HepG2 (cell line): ENCODE results near the gene UBTF. TPM values are rescaled to one million over a fixed set of nuclear protein-coding genes. Genes with fewer than 3 reads are reported as not detected.

Experiments
- HNRNPK ChIP-seq: fragments of 200-400 bp; formaldehyde crosslinking; IDR thresholded peaks from 2 replicates; pipeline ENCODE4 v1.6.1; 2018; ENCODE audit warnings: low read length, low read depth, moderate library complexity, mild to moderate bottlenecking; ENCODE audit not compliant: poor library complexity, severe bottlenecking
- JDP2 ChIP-seq: sonication (generic); formaldehyde crosslinking; IDR thresholded peaks from 2 replicates; pipeline ENCODE4 v1.8.1; 2022; ENCODE audit warnings: missing genetic modification reagents, borderline replicate concordance
- TBP ChIP-seq: sonication (generic); formaldehyde crosslinking; IDR thresholded peaks from 2 replicates; pipeline ENCODE4 v1.5.0; 2020; ENCODE audit warnings: missing genetic modification reagents
- XRCC5 ChIP-seq: fragments of 200-400 bp; formaldehyde crosslinking; optimal IDR thresholded peaks from 2 replicates; pipeline ENCODE3; 2017; ENCODE audit warnings: mild to moderate bottlenecking, low read length
- ZFX ChIP-seq: sonication (generic); formaldehyde crosslinking; IDR thresholded peaks from 2 replicates; pipeline ENCODE4 v1.4.0; 2020; ENCODE audit warnings: mild to moderate bottlenecking, low read depth, missing genetic modification reagents, moderate library complexity
- ZNF615 ChIP-seq: sonication (generic); formaldehyde crosslinking; IDR thresholded peaks from 2 replicates; pipeline ENCODE4 v1.5.0; 2020; ENCODE audit warnings: mild to moderate bottlenecking, missing genetic modification reagents, borderline replicate concordance
- ZNF678 ChIP-seq: sonication (generic); formaldehyde crosslinking; IDR thresholded peaks from 2 replicates; pipeline ENCODE4 v1.4.0; 2020; ENCODE audit warnings: mild to moderate bottlenecking, missing genetic modification reagents
- ZNF709 ChIP-seq: sonication (generic); formaldehyde crosslinking; IDR thresholded peaks from 2 replicates; pipeline ENCODE4 v1.5.0; 2020; ENCODE audit warnings: mild to moderate bottlenecking, missing genetic modification reagents
- ZNF772 ChIP-seq: sonication (generic); formaldehyde crosslinking; IDR thresholded peaks from 2 replicates; pipeline ENCODE4 v1.5.0; 2020; ENCODE audit warnings: mild to moderate bottlenecking, missing genetic modification reagents
- ZNF790 ChIP-seq: sonication (generic); formaldehyde crosslinking; IDR thresholded peaks from 2 replicates; pipeline ENCODE4 v1.8.0; 2022; ENCODE audit warnings: missing genetic modification reagents, mild to moderate bottlenecking, borderline replicate concordance
- ZSCAN25 ChIP-seq: sonication (generic); formaldehyde crosslinking; IDR thresholded peaks from 2 replicates; pipeline ENCODE4 v1.8.0; 2022; ENCODE audit warnings: mild to moderate bottlenecking, missing genetic modification reagents
- polyA plus RNA-seq, 8 experiments: library from polyadenylated mRNA; depleted of rRNA in 3 of 8; stranded (reverse) in 7 of 8; unstranded in 1 of 8; fragments of >200 nt; fragmentation: Illumina TruSeq in 4 of 8; extraction: Trizol in 4 of 8; gene quantifications; 2 replicates each; pipeline versions ENCODE4 v1.2.1 to v1.2.3, GENCODE V29; 2011 to 2016; ENCODE audit warnings: low read depth in 4 of 8, missing spikeins in 1 of 8, mixed read lengths in 1 of 8; ENCODE audit not compliant: insufficient read depth in 1 of 8
- total RNA-seq, 5 experiments: library from RNA; depleted of rRNA; stranded (reverse); fragments of >200 nt; fragmentation: Illumina TruSeq; extraction: Trizol; gene quantifications; 2 replicates each; pipeline ENCODE4 v1.2.3, GENCODE V29; 2016; ENCODE audit warnings: low read depth in 1 of 5
- TF ChIP-seq, protein P1 (sequence below): sonication (generic); formaldehyde crosslinking; IDR thresholded peaks from 2 replicates; pipeline ENCODE4 v1.4.0; 2020; ENCODE audit warnings: missing genetic modification reagents
- TF ChIP-seq, protein P2 (sequence below): sonication (generic); formaldehyde crosslinking; IDR thresholded peaks from 2 replicates; pipeline ENCODE4 v1.5.1; 2020; ENCODE audit warnings: missing genetic modification reagents, mild to moderate bottlenecking, borderline replicate concordance
- TF ChIP-seq, protein P3 (sequence below): sonication (generic); formaldehyde crosslinking; IDR thresholded peaks from 2 replicates; pipeline ENCODE4 v1.5.0; 2020; ENCODE audit warnings: mild to moderate bottlenecking, missing genetic modification reagents, borderline replicate concordance

The UBTF gene
- total and polyA plus RNA-seq, 2 of the 13 experiments (the other 11 are each of a cell fraction or from before 2014, with no cell fraction given) = 15.2 to 60.9 TPM

DNA sequence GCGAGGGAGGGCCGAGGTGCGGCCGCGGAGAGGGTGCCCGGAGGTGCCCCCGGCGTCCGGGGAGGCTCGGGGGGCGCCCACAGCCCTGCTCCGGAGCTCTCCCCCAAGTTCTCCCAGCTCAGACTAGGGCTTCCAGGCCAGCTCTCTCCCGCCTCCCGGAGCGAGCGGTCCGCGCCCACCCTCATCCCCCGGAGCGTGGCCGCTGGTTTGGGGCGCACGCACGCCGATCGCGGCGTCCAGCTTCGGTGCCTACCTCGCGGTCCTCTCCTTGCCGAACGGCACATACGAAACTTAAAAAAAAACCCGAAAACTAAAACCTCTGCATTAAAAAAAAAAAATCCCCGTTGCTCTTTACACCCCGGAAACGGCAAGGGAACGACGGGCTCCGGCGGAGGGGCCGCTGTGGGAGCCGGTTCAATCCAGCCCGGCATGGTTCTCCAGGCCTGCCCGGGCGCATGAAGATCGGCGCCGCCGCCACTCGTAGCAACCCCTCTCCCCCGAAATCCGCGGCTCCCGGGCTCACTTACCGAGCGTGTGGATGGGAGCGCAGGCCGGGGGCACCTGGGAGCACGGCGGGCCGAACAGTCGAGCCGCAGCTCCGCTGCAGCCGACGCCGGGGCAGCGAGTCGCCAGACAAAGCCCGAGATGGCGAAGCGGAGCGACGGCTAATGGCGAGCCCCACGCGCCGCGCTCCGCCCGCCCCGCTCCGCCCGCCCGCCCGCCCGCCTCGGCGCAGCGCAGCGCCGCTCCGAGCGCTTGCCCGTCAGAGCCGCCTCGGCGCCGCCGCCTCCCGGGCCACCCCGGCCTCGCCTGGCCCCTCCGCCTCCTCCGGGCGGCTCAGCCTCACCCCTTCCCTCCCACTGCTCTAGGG, 973 bp upstream of the UBTF start (continued):
- TF ChIP-seq XRCC5 (peak; percentile 28), ZNF615 (CRISPR knock-in tag) (no peak), HNRNPK (peak; percentile 8), ZNF790 (CRISPR knock-in tag) (0 out of 2 replicates have a peak, but pooled peaks have one; percentile 33), ZNF678 (peak; percentile 76; the same call in 1 of the 2 replicates), TBP (no peak), ZFX (CRISPR knock-in tag) (peak; percentile 74), ZSCAN25 (CRISPR knock-in tag) (0 out of 2 replicates have a peak, but pooled peaks have one; percentile 60), ZNF772 (no peak; the same call in 1 of the 2 replicates), ZNF709 (CRISPR knock-in tag) (peak; percentile 37; the same call in 1 of the 2 replicates), JDP2 (CRISPR knock-in tag) (no peak; the same call in 1 of the 2 replicates)
- TF ChIP-seq, protein P1, sequence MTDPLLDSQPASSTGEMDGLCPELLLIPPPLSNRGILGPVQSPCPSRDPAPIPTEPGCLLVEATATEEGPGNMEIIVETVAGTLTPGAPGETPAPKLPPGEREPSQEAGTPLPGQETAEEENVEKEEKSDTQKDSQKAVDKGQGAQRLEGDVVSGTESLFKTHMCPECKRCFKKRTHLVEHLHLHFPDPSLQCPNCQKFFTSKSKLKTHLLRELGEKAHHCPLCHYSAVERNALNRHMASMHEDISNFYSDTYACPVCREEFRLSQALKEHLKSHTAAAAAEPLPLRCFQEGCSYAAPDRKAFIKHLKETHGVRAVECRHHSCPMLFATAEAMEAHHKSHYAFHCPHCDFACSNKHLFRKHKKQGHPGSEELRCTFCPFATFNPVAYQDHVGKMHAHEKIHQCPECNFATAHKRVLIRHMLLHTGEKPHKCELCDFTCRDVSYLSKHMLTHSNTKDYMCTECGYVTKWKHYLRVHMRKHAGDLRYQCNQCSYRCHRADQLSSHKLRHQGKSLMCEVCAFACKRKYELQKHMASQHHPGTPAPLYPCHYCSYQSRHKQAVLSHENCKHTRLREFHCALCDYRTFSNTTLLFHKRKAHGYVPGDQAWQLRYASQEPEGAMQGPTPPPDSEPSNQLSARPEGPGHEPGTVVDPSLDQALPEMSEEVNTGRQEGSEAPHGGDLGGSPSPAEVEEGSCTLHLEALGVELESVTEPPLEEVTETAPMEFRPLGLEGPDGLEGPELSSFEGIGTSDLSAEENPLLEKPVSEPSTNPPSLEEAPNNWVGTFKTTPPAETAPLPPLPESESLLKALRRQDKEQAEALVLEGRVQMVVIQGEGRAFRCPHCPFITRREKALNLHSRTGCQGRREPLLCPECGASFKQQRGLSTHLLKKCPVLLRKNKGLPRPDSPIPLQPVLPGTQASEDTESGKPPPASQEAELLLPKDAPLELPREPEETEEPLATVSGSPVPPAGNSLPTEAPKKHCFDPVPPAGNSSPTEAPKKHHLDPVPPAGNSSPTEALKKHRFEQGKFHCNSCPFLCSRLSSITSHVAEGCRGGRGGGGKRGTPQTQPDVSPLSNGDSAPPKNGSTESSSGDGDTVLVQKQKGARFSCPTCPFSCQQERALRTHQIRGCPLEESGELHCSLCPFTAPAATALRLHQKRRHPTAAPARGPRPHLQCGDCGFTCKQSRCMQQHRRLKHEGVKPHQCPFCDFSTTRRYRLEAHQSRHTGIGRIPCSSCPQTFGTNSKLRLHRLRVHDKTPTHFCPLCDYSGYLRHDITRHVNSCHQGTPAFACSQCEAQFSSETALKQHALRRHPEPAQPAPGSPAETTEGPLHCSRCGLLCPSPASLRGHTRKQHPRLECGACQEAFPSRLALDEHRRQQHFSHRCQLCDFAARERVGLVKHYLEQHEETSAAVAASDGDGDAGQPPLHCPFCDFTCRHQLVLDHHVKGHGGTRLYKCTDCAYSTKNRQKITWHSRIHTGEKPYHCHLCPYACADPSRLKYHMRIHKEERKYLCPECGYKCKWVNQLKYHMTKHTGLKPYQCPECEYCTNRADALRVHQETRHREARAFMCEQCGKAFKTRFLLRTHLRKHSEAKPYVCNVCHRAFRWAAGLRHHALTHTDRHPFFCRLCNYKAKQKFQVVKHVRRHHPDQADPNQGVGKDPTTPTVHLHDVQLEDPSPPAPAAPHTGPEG (CRISPR knock-in tag) = peak; percentile 92
- TF ChIP-seq, protein P2, sequence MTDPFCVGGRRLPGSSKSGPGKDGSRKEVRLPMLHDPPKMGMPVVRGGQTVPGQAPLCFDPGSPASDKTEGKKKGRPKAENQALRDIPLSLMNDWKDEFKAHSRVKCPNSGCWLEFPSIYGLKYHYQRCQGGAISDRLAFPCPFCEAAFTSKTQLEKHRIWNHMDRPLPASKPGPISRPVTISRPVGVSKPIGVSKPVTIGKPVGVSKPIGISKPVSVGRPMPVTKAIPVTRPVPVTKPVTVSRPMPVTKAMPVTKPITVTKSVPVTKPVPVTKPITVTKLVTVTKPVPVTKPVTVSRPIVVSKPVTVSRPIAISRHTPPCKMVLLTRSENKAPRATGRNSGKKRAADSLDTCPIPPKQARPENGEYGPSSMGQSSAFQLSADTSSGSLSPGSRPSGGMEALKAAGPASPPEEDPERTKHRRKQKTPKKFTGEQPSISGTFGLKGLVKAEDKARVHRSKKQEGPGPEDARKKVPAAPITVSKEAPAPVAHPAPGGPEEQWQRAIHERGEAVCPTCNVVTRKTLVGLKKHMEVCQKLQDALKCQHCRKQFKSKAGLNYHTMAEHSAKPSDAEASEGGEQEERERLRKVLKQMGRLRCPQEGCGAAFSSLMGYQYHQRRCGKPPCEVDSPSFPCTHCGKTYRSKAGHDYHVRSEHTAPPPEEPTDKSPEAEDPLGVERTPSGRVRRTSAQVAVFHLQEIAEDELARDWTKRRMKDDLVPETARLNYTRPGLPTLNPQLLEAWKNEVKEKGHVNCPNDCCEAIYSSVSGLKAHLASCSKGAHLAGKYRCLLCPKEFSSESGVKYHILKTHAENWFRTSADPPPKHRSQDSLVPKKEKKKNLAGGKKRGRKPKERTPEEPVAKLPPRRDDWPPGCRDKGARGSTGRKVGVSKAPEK (CRISPR knock-in tag) = 0 out of 2 replicates have a peak, but pooled peaks have one; percentile 54
- TF ChIP-seq, protein P3, sequence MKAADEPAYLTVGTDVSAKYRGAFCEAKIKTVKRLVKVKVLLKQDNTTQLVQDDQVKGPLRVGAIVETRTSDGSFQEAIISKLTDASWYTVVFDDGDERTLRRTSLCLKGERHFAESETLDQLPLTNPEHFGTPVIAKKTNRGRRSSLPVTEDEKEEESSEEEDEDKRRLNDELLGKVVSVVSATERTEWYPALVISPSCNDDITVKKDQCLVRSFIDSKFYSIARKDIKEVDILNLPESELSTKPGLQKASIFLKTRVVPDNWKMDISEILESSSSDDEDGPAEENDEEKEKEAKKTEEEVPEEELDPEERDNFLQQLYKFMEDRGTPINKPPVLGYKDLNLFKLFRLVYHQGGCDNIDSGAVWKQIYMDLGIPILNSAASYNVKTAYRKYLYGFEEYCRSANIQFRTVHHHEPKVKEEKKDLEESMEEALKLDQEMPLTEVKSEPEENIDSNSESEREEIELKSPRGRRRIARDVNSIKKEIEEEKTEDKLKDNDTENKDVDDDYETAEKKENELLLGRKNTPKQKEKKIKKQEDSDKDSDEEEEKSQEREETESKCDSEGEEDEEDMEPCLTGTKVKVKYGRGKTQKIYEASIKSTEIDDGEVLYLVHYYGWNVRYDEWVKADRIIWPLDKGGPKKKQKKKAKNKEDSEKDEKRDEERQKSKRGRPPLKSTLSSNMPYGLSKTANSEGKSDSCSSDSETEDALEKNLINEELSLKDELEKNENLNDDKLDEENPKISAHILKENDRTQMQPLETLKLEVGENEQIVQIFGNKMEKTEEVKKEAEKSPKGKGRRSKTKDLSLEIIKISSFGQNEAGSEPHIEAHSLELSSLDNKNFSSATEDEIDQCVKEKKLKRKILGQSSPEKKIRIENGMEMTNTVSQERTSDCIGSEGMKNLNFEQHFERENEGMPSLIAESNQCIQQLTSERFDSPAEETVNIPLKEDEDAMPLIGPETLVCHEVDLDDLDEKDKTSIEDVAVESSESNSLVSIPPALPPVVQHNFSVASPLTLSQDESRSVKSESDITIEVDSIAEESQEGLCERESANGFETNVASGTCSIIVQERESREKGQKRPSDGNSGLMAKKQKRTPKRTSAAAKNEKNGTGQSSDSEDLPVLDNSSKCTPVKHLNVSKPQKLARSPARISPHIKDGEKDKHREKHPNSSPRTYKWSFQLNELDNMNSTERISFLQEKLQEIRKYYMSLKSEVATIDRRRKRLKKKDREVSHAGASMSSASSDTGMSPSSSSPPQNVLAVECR (CRISPR knock-in tag) = 0 out of 2 replicates have a peak, but pooled peaks have one; percentile 38
